Endothelial cell of umbilical vein (primary cell): ENCODE measurements around the gene SLC9A3.

Experiments used
- CTCF ChIP-seq, 2 donors: IDR thresholded peaks; 1 replicate in 1 of 2; 2 replicates in 1 of 2; pipeline ENCODE4 v1.5.1; 2011; ENCODE audit warnings: low read length in 2 of 2, mild to moderate bottlenecking in 2 of 2, moderate library complexity in 2 of 2, control low read depth in 1 of 2, inconsistent platforms in 1 of 2, low read depth in 1 of 2; ENCODE audit not compliant: insufficient read depth in 1 of 2; ENCODE audit errors: extremely low read depth in 1 of 2
- EZH2 ChIP-seq: IDR thresholded peaks from 2 replicates; pipeline ENCODE4 v1.6.1; 2012; ENCODE audit warnings: borderline replicate concordance, low read depth, mild to moderate bottlenecking, moderate library complexity, low read length, inconsistent platforms; ENCODE audit not compliant: severe bottlenecking
- FOS ChIP-seq: IDR thresholded peaks from 2 replicates; pipeline ENCODE4 v1.6.1; 2011; ENCODE audit warnings: mild to moderate bottlenecking, low read length, moderate library complexity, borderline replicate concordance; ENCODE audit not compliant: insufficient read depth
- GATA2 ChIP-seq: IDR thresholded peaks from 2 replicates; pipeline ENCODE4 v1.7.0; 2011; ENCODE audit warnings: low read depth, mild to moderate bottlenecking, moderate library complexity, mixed read lengths, low read length; ENCODE audit not compliant: insufficient read length, insufficient read depth
- MAX ChIP-seq: IDR thresholded peaks from 2 replicates; pipeline ENCODE4 v1.6.1; 2011; ENCODE audit not compliant: insufficient read depth, insufficient read length
- POLR2A ChIP-seq: IDR thresholded peaks from 2 replicates; pipeline ENCODE4 v1.6.1; 2012; ENCODE audit warnings: low read depth, mild to moderate bottlenecking, control low read depth, low read length
- POLR2AphosphoS5 ChIP-seq: IDR thresholded peaks from 2 replicates; pipeline ENCODE4 v1.6.1; 2012; ENCODE audit warnings: low read depth, mild to moderate bottlenecking, control low read depth, low read length, moderate library complexity; ENCODE audit not compliant: insufficient read depth

- no peak for TF ChIP-seq CTCF (IDR thresholded peaks at IDR 0.05; ENCODE audit: extremely low read depth in 1 of 2, insufficient read depth in 1 of 2, low read depth in 1 of 2, low read length in 2 of 2)
- no peak for TF ChIP-seq MAX
- TF ChIP-seq POLR2AphosphoS5 = no peak
- no peak for TF ChIP-seq POLR2A
- no peak for TF ChIP-seq EZH2
- no peak for TF ChIP-seq GATA2
- no peak for TF ChIP-seq FOS
Observed at GRCh38 chr5:447501-447900, 76.7 kb downstream of the SLC9A3 start.
